ENCODE measurements around the gene ACAP3. TPM values are rescaled to one million over a fixed set of nuclear protein-coding genes. Genes with fewer than 3 reads are reported as not detected.

ACAP3 gene
- total and polyA plus RNA-seq, 2 of the 4 experiments (the other 2 are of a cell fraction) = 13.3 to 58.2 TPM

GRCh38 chr1:1305300-1306069, 2.2 kb downstream of the ACAP3 start (continued):
- TF ChIP-seq ELK1 (IDR thresholded peaks at IDR 0.05; ENCODE audit: borderline replicate concordance, low read depth, low read length) = no peak
- peak; percentile 19; the same call in 1 of the 2 replicates for TF ChIP-seq BHLHE40 (IDR thresholded peaks at IDR 0.05; ENCODE audit: low read depth, low read length)
- TF ChIP-seq POLR2A (IDR thresholded peaks at IDR 0.05; ENCODE audit: low read depth, low read length) = no peak
